HUDEP-2 (cell line): ENCODE results near the gene TBC1D22B.

ENCODE experiments used
- DNase-seq, 76 experiments: peaks; one replicate each; lab custom pipeline; 2025; ENCODE audit not compliant: unreplicated experiment in 76 of 76; lab: John Stamatoyannopoulos, UW

TBC1D22B gene

DNA sequence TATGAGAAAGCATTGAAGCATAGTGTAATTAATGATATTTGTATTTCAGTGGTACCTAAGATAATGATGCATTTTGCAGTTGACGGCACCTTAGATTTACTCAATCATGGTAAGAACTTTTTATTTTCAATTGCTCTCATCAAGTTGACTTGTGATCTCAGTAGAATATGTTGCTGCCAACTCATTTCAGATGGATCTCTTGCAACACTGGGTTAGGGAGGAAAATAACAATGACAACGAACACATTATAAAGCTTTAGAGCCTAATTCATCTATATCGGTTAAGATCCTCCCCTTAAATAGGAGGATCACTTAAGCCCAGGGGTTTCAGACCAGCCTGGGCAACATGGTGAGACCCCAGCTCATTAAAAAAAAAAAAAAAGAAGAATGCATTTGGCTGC lies 18.0 kb upstream of the TBC1D22B start:
- DNase-seq, result no peak

DNA sequence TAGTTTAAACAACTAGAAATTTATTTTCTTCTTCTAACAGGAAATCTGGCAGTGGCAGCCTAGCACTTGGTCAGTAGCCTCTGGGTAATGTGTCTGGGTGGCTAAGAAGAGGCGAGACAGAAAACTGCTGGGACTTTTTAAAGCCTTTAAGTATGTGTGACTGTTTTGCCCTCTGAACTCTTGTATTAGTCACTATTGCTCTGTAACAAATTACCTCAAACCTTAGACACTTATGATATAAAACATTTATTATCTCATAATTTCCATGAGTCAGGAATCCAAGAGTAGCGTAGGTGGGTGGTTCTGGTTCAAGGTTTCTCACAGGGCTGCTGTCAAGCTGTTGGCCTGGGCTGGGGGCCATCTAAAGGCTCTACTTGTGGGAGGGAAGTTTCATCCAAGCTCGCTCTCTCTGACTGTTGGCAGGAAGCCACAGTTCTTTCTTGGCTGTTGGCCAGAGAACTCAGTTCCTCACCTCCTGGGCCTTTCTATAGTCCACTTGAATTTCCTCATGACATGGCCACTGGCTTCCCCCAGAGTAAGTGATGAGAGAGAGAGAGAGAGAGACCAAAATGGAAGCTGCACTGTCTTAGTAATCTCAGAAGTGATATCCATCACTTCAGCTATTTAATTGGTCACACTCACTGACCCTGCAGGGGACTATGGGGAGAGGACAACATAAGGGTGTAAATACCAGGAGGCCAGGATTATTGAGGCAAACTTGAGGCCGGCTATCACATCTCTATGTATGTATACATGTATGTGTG lies 17.4 kb upstream of the TBC1D22B start:
- DNase-seq, result peak in 74 of 76 experiments; percentile 46 to 98 (median 87)

DNA sequence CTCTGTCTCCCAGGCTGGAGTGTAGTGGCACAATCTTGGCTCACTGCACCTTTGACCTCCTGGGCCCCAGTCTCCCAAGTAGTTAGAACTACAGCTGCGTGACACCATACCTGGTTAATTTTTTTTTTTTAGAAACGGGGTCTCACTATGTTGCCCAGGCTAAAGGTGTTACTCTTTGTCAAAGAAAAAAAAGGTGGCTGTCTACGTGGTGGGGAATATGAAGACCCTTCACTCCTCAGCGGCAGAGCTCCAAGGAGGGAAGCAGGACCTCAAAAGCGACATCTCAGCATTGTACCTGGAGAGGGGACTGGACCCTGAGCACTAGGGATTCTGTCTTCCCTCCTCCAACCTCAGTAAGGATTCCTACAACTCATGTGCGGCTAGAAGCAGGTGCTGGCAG lies 16.4 kb upstream of the TBC1D22B start:
- DNase-seq, result no peak

DNA sequence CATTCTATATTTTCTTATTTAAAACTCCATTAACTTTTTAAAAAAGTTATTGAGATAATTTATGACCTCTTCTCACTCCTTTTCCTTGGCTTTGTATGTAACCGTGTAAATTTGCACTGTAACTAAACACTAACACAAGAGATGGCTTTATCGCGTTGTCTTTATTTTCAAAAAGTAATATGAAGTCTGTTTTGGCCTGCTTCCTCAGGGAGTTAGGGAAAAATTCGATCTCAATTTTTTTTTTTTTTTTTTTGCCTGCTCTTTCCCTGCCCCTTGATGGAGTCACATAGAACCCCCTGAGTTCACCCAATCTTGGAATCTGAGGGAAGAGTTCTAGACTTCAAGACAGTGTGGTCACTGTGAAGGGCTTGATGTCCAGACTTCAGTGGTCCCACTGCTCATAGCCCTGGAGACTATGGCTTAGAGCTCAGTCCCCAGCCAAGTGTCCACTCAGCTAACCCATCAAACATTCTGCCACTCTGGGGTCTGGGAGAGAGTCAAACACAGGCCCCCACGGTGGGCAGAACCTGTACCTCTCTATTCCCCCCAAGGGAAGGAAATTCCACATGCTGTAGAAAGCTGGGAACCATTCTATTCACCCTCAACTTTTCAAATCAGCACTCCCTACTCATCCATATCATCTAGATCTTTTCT lies 15.7 kb upstream of the TBC1D22B start:
- no peak for DNase-seq

DNA sequence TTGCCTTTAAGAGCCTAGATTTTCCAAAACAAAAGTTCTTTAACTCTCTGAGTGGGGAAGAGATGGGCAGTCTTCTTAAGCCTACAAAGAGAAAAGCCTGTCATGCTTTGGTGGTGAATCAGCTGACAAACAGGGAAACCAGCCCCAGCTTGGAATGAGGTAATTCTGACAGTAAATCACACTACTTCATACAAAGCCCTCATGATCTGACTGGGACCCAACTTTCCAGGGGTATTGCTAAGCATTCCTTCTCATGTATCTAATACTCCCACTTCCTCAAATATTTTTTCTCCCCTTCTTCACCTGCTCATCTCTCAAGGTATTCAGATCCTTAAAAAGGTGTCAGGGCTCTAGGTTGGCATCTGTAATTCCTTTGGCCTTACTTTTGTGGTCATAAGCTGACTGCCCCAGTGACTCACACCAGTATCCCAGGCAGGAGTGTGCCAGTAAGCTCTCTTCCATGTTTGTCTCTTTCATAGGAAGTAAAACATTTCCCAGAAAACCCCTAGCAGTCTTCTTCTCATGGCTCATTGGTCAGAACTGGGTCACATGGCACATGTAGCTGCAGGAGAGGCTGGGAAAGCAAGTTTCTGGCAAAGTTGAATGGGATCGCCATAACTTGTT lies 15.0 kb upstream of the TBC1D22B start:
- no peak for DNase-seq

DNA sequence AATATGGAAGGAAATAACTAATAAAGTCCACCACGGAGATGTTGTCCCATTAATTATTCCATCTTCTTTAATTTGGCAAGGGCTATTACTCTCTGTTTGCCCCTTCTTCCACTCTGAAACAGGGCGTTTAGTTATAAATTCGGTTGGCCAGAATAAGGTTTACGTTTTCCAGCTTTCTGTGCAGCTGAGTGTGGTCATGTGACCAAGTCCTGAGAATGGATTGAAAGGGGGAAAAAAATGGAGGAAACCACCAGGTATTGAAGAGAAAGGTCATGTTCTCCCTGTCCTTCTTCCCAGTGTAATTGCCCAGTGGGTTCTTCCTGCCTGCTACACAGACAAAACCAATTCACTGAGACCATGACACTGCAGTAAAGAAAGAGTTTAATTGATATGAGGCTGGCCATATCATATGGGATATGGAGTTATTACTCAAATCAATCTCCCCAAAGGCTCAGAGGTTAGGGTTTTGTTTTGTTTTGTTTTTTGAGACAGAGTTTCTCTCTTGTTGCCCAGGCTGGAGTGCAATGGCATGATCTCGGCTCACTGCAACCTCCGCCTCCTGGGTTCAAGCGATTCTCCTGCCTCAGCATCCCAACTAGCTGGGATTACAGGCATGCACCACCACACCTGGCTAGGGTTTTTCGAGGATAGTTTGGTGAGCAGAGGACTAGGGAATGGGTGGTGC lies 14.3 kb upstream of the TBC1D22B start:
- no peak for DNase-seq

DNA sequence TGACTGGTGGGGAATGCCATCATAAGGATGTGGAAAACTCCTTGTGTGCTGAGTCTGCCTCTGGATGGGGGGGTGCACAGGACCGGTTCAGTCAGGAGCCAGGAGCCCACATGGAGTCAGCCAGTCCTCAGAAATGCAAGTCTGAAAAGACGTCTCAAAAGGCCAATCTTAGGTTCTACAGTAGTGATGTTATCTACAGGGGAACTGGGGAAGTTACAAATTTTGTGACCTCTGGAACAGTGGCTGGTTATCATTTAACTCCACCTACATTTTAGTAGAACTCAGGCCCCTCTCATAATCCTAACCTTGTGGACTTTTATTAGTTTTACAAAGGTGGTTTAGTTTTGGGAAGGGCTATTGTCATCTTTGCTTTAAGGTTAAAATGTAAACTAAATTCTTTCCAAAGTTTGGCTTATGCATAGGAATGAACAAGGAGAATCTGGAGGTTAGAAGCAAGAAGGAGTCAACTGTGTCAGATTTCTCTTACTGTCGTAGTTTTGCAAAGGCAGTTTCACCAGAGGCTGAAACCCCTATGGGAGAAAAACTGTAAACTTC lies 13.7 kb upstream of the TBC1D22B start:
- peak in 20 of 76 experiments; percentile 4 to 55 (median 32) for DNase-seq

DNA sequence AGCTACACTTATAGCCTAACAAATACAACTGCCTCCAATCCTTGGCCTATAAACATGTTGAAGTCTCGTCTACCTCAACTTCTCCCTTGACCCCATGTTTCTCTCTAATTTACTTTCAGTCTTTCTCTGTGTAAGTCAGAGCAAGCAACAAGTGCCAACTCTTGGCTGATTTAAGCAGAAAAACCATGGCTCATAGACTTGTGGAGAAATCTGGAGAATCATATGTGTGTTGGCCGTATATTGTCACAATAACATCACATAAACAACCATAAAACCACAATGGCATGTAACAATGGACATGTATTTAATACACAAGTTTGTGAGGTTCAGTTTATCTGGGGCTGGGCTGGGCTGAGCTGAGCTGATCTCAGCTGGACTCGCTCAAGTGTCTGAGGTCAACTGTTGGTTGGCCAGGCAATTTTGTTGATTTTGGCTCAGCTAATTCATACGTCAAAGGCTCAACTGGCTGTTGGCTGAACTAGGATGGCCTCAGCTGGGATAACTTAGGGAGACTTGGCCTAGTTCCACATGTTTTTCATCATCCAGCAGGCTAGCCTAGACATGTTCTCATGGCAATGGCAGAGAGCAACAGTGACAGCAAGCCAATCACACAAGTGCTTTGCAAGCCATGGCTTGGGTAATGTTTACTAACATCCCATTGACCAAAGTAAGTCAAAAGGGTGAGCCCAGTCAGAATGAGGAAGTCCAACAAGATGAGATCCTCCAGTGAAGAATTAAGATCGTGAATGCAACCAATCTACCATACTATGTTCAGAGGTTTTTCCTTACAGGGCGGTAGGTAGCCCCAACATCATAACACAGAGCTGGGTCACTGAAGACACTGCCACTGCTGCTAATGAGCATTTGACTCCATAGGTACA lies 12.9 kb upstream of the TBC1D22B start:
- peak in 6 of 76 experiments; percentile 22 to 64 (median 42) for DNase-seq

DNA sequence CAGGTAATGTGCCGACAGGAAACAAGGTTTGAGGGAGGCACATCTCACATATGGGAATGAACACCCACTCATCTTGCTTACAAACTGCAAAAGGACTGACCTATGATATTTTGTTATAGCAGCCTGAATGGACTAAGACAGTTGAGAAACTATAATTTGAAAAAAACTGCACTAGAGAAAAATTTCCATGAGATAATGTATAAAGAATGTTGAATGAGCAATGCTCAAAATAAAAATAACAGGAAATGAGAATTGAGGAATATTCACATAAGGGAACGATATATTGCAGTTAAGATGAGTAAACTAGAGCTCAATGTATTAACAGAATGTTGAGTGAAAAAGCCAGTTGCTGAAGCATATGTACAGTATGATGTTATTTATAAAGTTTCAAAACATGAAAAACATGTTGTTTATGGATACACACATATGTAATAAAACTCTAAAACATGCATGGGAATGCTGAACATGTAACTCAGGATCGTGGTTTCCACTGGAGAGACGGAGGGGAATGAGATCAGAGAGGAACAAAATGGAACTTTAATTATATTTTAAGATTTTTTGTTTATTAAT lies 6.3 kb upstream of the TBC1D22B start:
- DNase-seq, result no peak

DNA sequence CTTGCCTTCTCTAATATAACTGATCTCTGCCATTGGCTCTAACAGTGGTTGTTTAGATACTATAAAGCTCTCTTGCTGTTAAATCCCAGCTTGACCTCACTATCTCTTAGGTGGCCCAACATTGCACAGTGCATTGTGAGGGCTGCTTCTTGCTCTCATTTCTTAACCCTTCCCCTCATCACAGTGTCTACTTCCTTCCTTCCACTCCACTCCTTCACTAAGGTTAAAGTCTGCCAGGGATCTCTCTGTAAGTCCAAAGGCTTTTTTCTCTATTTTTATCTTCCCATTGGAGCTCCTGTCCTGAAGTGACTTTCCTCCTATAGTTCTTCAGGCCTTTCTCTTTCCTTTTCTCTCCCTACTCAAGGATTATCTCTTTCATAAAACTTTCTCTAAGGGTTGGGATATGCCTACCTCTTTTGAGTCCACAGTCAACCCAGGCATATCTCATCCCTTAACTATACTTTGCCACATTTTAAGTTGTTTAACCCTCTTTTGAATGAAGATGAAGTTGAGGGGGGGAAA lies 4.0 kb upstream of the TBC1D22B start:
- DNase-seq, result no peak

DNA sequence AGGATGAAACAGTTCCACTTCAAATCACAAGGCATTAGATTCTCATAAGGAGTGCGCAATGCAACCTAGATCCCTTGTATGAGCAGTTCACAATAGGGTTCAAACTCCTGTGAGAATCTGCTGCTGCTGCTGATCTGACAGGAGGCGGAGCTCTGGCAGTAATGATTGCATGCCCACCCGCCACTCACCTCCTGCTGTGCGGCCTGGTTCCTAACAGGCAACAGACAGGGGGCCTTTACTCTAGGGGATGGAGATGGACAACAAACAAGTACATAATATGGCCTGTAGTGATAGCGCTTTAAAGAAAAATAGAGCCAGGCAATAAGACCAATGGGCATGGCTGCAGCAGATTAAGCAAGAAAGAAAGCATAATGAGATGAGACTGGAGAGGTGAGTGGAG lies 2.7 kb upstream of the TBC1D22B start:
- no peak for DNase-seq

DNA sequence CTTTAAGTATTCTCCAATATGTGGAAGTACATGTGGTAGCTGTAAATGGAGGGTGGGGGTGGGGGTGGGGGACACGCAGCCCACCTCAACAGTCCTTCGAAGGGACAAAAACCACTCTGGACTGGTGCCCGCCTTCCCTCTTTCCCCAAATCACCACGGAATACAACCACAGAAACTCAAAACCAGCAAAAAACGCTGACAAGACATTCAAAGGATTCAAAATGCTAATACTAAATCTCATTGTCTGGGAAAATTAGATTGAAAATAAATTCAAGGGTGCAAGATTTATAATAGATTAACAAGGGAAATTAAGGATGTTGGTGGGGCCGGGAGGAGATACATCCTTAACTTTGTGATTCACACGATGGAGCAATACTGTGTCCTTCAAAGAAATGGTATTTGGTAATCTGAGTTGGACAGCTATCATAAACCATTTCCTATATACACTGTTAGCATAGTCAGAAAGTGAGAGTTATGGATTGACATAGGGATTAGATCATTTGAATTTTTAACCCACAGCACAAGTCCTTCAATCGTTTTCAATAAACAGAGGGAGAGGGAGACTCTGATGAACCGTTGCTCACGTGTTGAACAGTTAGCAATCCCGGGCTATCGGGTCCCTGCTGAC lies 766 bp upstream of the TBC1D22B start:
- DNase-seq, result no peak

DNA sequence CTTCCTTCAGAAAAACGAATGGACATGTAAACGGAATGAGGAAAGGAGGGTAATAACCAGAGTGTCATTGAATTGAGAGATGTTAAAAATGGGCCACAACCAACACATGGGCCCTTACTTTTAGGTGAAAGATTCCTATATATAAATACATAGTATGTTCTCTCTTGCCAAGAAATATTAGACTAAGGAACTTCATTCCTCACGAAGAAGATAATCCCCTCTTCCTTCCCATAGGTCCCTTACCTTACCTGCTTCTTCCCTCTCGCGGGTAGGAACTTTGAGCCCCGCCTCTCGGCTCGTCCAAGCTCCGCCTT lies 295 bp upstream of the TBC1D22B start:
- DNase-seq, result no peak

DNA sequence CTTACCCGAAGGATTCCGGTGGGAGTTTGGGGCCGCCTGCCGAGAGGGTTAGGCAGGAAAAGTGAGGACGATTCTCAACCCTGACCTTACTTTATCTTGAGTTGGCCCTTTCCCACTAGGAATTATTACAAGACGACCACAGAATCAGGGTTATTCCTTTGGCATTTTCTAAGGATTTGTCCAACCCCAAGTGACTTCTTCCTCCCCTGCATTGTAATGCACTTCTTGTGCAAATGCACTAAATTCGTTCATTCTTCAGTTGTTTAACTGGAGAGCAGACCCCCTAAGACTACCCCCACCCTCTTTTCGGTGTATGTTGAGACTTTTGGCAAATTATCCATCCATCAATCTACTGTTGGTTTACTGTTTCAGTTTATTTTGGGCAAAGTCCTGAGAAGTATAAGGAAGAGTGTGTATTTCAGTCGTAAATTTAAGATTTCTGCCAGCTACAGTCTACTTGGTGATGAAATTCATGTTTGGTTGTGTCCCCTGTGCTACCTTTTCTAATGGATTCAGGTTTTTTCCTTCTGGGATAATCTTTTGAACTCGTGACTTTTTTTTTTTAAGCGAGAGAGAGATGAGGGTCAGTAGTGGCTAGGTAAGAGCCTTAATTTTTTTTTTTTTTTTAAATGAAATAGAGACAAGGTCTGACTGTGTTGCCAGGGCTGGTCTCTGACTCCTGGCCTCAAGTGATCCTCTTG lies 983 bp downstream of the TBC1D22B start:
- peak in 1 of 76 experiments; percentile 46 for DNase-seq

DNA sequence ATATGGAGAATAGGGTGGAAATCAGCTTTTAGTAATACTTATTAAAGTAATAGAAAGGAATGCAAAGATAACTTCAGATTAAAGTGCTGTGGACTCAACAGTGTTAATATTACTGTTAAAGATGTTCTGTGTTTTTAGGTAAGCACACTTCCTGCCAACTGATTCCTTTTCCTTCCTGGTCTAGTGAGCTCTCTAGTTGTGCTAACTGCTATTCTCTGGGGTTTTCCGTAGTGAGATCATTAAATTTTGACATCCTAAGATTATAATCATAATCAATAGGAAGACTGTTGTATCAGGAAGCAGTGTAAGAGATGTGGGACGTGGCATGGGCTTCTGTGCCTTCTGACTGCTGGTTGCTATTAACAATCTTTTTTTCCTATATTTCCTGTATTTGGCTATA lies 1.6 kb downstream of the TBC1D22B start:
- DNase-seq, result peak in 1 of 76 experiments; percentile 24

DNA sequence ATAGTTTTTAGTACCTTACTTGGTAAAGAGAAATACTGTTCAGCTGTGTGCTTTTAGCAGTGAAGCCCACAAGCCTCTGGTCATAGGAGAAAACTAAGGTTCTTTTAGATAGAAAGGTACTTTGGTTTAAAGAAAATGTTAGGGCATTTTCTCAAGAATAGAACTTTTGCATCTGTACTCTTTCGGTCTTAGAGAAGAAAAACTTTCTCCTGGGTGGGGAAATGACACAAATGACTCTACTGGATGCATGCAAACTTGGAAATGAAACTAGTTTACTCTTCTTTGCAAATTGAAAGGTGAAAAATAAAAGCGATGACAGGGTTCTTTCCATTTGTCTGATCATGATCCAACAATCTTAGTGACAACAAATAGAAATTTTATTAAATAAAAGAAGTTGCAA lies 2.5 kb downstream of the TBC1D22B start:
- DNase-seq, result no peak

DNA sequence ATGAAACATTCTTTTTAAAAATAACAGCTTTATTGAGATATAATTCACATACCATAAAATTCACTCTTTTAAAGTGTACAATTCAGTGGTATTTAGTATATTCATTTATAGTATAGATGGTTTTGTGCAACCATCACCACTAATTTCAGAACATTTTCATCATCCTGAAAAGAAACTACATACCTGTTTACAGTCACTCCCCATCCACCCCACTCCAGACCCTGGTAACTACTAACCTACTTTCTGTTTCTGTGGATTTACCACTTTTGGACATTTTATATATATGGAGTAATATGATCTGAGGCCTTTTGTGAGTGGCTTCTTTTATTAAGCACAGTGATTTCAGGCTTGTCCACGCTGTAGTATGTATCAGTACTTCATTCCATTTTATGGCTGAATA lies 2.9 kb downstream of the TBC1D22B start:
- no peak for DNase-seq

DNA sequence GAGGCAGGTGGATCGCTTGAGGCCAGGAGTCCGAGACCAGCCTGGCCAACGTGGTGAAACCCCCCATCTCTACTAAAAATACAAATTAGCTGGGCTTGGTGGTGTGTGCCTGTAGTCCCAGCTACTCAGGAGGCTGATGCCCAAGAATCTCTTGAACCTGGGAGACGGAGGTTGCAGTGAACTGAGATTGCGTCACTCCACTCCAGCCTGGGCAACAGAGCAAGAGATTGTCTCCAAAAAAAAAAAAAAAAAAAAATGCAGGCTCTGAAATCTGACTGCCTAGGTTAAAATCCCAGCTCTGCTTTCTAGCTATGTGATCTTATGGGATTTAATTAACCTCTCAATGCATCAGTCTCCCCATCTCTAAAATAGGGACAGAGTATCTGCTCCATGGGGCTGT lies 3.6 kb downstream of the TBC1D22B start:
- DNase-seq, result no peak
